ENCODE results near the gene MRPS12. TPM values are rescaled to one million over a fixed set of nuclear protein-coding genes. Genes with fewer than 3 reads are reported as not detected.
"Not testable (repeated sequence)": the region's sequence is repeated elsewhere in the genome, so short reads cannot be mapped to it uniquely, and the experiment has no call there.

MRPS12 gene
- total RNA-seq, 2 donors from 2014 or later: 16.6 to 16.8 TPM

DNA sequence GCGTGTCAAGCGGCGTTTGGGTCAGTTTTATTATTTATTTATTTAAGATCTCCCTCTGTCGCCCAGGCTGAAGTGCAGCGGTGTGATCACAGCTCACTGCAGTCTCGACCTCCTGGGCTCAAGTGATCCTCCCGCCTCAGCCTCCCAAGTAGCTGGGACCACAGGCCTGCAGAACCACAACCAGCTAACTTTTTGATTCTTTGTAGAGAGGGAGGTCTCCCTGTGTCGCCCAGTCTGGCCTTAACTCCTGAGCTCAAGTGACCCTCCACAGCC, 713 bp downstream of the MRPS12 start:
- Histone ChIP-seq H3K4me1 (peaks cover 38% of the 10 kb centered on the region), H3K27me3 (no peaks in the 10 kb centered on the region), H3K4me3 (peak overlapping the region; percentile 57 to 82), H3K36me3 (replicated peaks in 1 of 2; ENCODE audit: insufficient read depth in 1 of 2, low read depth in 2 of 2) (no peaks in the 10 kb centered on the region), H3K9me3 (no peaks in the 10 kb centered on the region), H3K27ac (peak overlapping the region in 3 of 4 donors; percentile 69 to 93 (median 90))
- intact Hi-C loops (cut with DNase I): no loop called here
- DNase-seq (no peak), ATAC-seq (no peak)
- no peak for TF ChIP-seq POLR2A (IDR thresholded peaks at IDR 0.05)
- TF ChIP-seq, protein P1, sequence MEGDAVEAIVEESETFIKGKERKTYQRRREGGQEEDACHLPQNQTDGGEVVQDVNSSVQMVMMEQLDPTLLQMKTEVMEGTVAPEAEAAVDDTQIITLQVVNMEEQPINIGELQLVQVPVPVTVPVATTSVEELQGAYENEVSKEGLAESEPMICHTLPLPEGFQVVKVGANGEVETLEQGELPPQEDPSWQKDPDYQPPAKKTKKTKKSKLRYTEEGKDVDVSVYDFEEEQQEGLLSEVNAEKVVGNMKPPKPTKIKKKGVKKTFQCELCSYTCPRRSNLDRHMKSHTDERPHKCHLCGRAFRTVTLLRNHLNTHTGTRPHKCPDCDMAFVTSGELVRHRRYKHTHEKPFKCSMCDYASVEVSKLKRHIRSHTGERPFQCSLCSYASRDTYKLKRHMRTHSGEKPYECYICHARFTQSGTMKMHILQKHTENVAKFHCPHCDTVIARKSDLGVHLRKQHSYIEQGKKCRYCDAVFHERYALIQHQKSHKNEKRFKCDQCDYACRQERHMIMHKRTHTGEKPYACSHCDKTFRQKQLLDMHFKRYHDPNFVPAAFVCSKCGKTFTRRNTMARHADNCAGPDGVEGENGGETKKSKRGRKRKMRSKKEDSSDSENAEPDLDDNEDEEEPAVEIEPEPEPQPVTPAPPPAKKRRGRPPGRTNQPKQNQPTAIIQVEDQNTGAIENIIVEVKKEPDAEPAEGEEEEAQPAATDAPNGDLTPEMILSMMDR (IDR thresholded peaks at IDR 0.05): no peak
- WGBS, 2 donors: 18 to 19% methylated on average over 8 of the region's 8 CpGs

- TF ChIP-seq POLR2A (IDR thresholded peaks at IDR 0.05): no peak
- TF ChIP-seq, protein P1 (IDR thresholded peaks at IDR 0.05): peak in 4 of 7 experiments; percentile 14 to 26 (median 19)
- intact Hi-C loops (cut with DNase I): no loop called here
- H3K4me1 ChIP-seq: peaks cover 38% of the 10 kb centered on the region
- no peaks in the 10 kb centered on the region for H3K36me3 ChIP-seq (replicated peaks in 1 of 2; ENCODE audit: insufficient read depth in 1 of 2, low read depth in 2 of 2)
- no peak overlapping the region for H3K4me3 ChIP-seq
- H3K27me3 ChIP-seq: no peaks in the 10 kb centered on the region
- H3K9me3 ChIP-seq: no peaks in the 10 kb centered on the region
- ATAC-seq (no peak), DNase-seq (peak in 2 of 4 donors; percentile 19 to 27)
- WGBS, 2 donors: 89 to 90% methylated on average over 10 to 24 of the region's 29 CpGs
- no peak overlapping the region for H3K27ac ChIP-seq
Measured at GRCh38 chr19:38932425-38933179, 1.9 kb downstream of the MRPS12 start.

DNA sequence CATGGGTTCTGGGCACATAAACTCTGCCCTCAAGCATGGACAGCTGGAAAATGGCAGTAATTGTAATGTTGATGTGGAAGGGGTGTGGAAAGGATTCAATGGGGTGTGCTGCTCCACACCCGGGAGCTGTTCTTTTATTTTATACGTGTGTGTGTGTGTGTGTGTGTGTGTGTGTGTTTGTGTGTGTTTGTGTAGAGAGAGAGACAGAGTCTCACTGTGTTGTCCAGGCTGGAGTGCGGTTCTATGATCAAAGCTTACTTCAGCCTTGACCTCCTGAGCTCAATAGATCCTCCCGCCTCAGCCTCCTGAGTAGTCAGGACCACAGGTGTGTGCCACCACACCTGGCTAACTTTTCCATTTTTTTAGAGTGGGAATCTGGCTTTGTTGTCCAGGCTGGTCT, 2.8 kb downstream of the MRPS12 start:
- Histone ChIP-seq H3K27me3 (no peaks in the 10 kb centered on the region), H3K4me1 (peaks cover 38% of the 10 kb centered on the region), H3K9me3 (no peaks in the 10 kb centered on the region), H3K4me3 (no peak overlapping the region), H3K27ac (no peak overlapping the region), H3K36me3 (replicated peaks in 1 of 2; ENCODE audit: insufficient read depth in 1 of 2, low read depth in 2 of 2) (no peaks in the 10 kb centered on the region)
- no peak for ATAC-seq
- 74 to 83% methylated on average over 3 to 4 of the region's 4 CpGs for WGBS, 2 donors
- no peak for DNase-seq
- no peak for TF ChIP-seq POLR2A (IDR thresholded peaks at IDR 0.05)
- TF ChIP-seq, protein P1 (IDR thresholded peaks at IDR 0.05): no peak
- intact Hi-C loops (cut with DNase I): no loop called here

- Histone ChIP-seq H3K27me3 (no peaks in the 10 kb centered on the region), H3K9me3 (no peaks in the 10 kb centered on the region), H3K4me1 (peaks cover 2% of the 10 kb centered on the region), H3K4me3 (no peak overlapping the region), H3K36me3 (replicated peaks in 1 of 2; ENCODE audit: insufficient read depth in 1 of 2, low read depth in 2 of 2) (no peaks in the 10 kb centered on the region), H3K27ac (no peak overlapping the region)
- WGBS, 2 donors: 54 to 55% methylated on average over 5 of the region's 5 CpGs
- DNase-seq (no peak), ATAC-seq (no peak)
- intact Hi-C loops (cut with DNase I): no loop called here
- TF ChIP-seq, protein P1 (IDR thresholded peaks at IDR 0.05): no peak
- no peak for TF ChIP-seq POLR2A (IDR thresholded peaks at IDR 0.05)
Measured at GRCh38 chr19:38939957-38940356, 9.2 kb downstream of the MRPS12 start.

- intact Hi-C loops (cut with DNase I); H3K27ac ChIP-seq; H3K36me3 ChIP-seq (replicated peaks in 1 of 2; ENCODE audit: insufficient read depth in 1 of 2, low read depth in 2 of 2); H3K27me3 ChIP-seq; H3K9me3 ChIP-seq; H3K4me3 ChIP-seq; H3K4me1 ChIP-seq; DNase-seq; ATAC-seq: not testable (repeated sequence)
- WGBS, 2 donors: 77 to 81% methylated on average over 5 of the region's 5 CpGs
Measured at GRCh38 chr19:38941466-38941865, 10.7 kb downstream of the MRPS12 start.
